ENCODE results near the gene LRRC74B. TPM values are rescaled to one million over a fixed set of nuclear protein-coding genes. Genes with fewer than 3 reads are reported as not detected.
"Not testable (repeated sequence)": the region's sequence is repeated elsewhere in the genome, so short reads cannot be mapped to it uniquely, and the experiment has no call there.

The LRRC74B gene
- total and polyA plus RNA-seq, 2 experiments from 2014 or later: not detected

GRCh38 chr22:21095773-21096107 is 50.0 kb downstream of the LRRC74B start (continued):
- TF ChIP-seq ZNF462 (CRISPR knock-in tag; IDR thresholded peaks at IDR 0.05): no peak
- TF ChIP-seq EZH2 (IDR thresholded peaks at IDR 0.05; ENCODE audit: low read depth, unreplicated experiment): no peak
- no peak for TF ChIP-seq ZNF331 (CRISPR knock-in tag; IDR thresholded peaks at IDR 0.05; ENCODE audit: low read depth)
- no peak for TF ChIP-seq REST (IDR thresholded peaks at IDR 0.05; ENCODE audit: unreplicated experiment)

- H3K79me2 ChIP-seq (replicated peaks; ENCODE audit: insufficient read depth); H4K20me1 ChIP-seq (replicated peaks; ENCODE audit: insufficient read depth); H3K27ac Mint-ChIP-seq; H3K4me3 Mint-ChIP-seq; ATAC-seq; H3F3A ChIP-seq (replicated peaks; ENCODE audit: low read depth); H3K4me1 ChIP-seq (ENCODE audit: insufficient read depth); H3K4me2 ChIP-seq; H3K9me3 Mint-ChIP-seq; H3K27me3 Mint-ChIP-seq (ENCODE audit: insufficient read depth, low read depth, poor library complexity); DNase-seq (ENCODE audit: low spot score); H3K36me3 Mint-ChIP-seq (ENCODE audit: low read depth); H3K36me3 ChIP-seq (ENCODE audit: insufficient read depth); H3K27ac ChIP-seq (ENCODE audit: low read depth); H3K4me1 Mint-ChIP-seq; H3K4me3 ChIP-seq; H2AFZ ChIP-seq; H3K27me3 ChIP-seq (ENCODE audit: insufficient read depth); H3K9me2 ChIP-seq (ENCODE audit: insufficient read depth): not testable (repeated sequence)
Measured at GRCh38 chr22:21096878-21097277, 51.1 kb downstream of the LRRC74B start.
